Upper lobe of left lung (tissue), 6 donors: ENCODE measurements around the gene ATXN2. TPM values are rescaled to one million over a fixed set of nuclear protein-coding genes. Genes with fewer than 3 reads are reported as not detected.
A peak's percentile ranks its signal among the peaks of the same experiment; 100 is the strongest.

Experiments used
- ATAC-seq, 2 donors: fragments of 200-7000 bp; cut with Tn5 transposase; one replicate each; pipeline ENCODE4 v1.9.1; 2022; ENCODE audit warnings: mild to moderate bottlenecking in 2 of 2, moderate library complexity in 2 of 2; ENCODE audit not compliant: low FRiP score in 2 of 2
- DNase-seq, 2 donors: peaks; one replicate each; pipeline ENCODE4 v3.0.0-alpha.2; 2019 to 2020
- H3K27ac ChIP-seq, 4 donors: fragments of 200-600 bp; sonication (generic); one replicate each; pipeline ENCODE4 v1.5.1; 2016 to 2019
- H3K27me3 ChIP-seq, 4 donors: fragments of 200-600 bp; sonication (generic); one replicate each; pipeline ENCODE4 v1.5.1; 2017 to 2019
- H3K36me3 ChIP-seq, 4 donors: fragments of 200-600 bp; sonication (generic); one replicate each; pipeline ENCODE4 v1.5.1; 2016 to 2019
- H3K4me1 ChIP-seq, 4 donors: fragments of 200-600 bp; sonication (generic); one replicate each; pipeline ENCODE4 v1.5.1; 2018 to 2019
- H3K4me3 ChIP-seq, 4 donors: fragments of 200-600 bp; sonication (generic); one replicate each; pipeline ENCODE4 v1.5.1; 2017 to 2019; ENCODE audit warnings: mild to moderate bottlenecking in 2 of 4, moderate library complexity in 1 of 4
- H3K9me3 ChIP-seq, 4 donors: fragments of 200-600 bp; sonication (generic); one replicate each; pipeline ENCODE4 v1.5.1; 2018 to 2019
- CTCF ChIP-seq, 6 experiments: fragments of 450-650 bp in 4 of 6; fragments of 200-600 bp in 2 of 6; sonication (generic) in 2 of 6; IDR thresholded peaks; one replicate each; pipeline ENCODE4 v1.5.1; 2016 to 2019; ENCODE audit warnings: antibody characterized with exemption in 6 of 6
- EP300 ChIP-seq, 4 donors: sonication (generic); formaldehyde crosslinking; IDR thresholded peaks; one replicate each; pipeline ENCODE4 v1.5.1; 2017; ENCODE audit warnings: antibody characterized with exemption in 4 of 4, control low read depth in 2 of 4
- POLR2A ChIP-seq, 4 donors: fragments of 450-650 bp; IDR thresholded peaks; one replicate each; pipeline ENCODE4 v1.5.1; 2016 to 2017; ENCODE audit warnings: antibody characterized with exemption in 4 of 4, mild to moderate bottlenecking in 2 of 4
- POLR2AphosphoS5 ChIP-seq, 2 donors: sonication (generic); formaldehyde crosslinking; IDR thresholded peaks; one replicate each; pipeline ENCODE4 v1.5.1; 2017; ENCODE audit warnings: antibody characterized with exemption in 2 of 2
- WGBS, 2 donors: methylation state at CpG; one replicate each; pipeline ENCODE4 v1.1.5; 2017 to 2018; 5-methylcytosine and 5-hydroxymethylcytosine counted together
- total RNA-seq, 6 donors: library from RNA; depleted of rRNA in 4 of 6; stranded (reverse); fragments of >200 nt in 4 of 6; gene quantifications; one replicate each; pipeline versions ENCODE4 v1.1.0 to v1.2.1, GENCODE V29; 2016 to 2021
- donor health status: DM: no; HTN: no; CAD: no; lungs with moderate emphysema.
- donor health status: DM: no; HTN: yes; CAD: no; lungs with severe emphysema.

Gene ATXN2
- 100 to 1,000 TPM in 2 of 6 donors, 10 to 100 TPM in 4; 50.7 to 189 (median 75.2) TPM for total RNA-seq

- H3K27me3 ChIP-seq = no peaks in the 10 kb centered on the region
- H3K4me3 ChIP-seq = peak within 1 kb of the TSS; percentile 93 to 98 (median 98)
- TF ChIP-seq POLR2A (IDR thresholded peaks at IDR 0.05) (no peak), CTCF (IDR thresholded peaks at IDR 0.05) (no peak), EP300 (IDR thresholded peaks at IDR 0.05) (no peak), POLR2AphosphoS5 (IDR thresholded peaks at IDR 0.05) (no peak)
- ATAC-seq = peak; percentile 16 to 84
- 0% methylated on average over 14 to 34 of the region's 119 CpGs for WGBS, 2 donors
- peaks cover 28 to 43% (median 33%) of the 10 kb centered on the region in 4 donors for H3K4me1 ChIP-seq
- no peaks in the 10 kb centered on the region for H3K36me3 ChIP-seq
- DNase-seq = peak; percentile 31 to 94
- peak within 1 kb of the TSS; percentile 94 to 99 (median 96) for H3K27ac ChIP-seq
- no peaks in the 10 kb centered on the region for H3K9me3 ChIP-seq
Measured at GRCh38 chr12:111598637-111599452, at the start of gene ATXN2. TSS of gene ATXN2 (minus strand) at chr12:111599315. CDS start at chr12:111599034, 281 bp downstream.

- Histone ChIP-seq H3K4me3 (no peak overlapping the region), H3K27me3 (no peaks in the 10 kb centered on the region), H3K4me1 (peaks cover 0 to 12% (median 7%) of the 10 kb centered on the region in 4 donors), H3K9me3 (no peaks in the 10 kb centered on the region), H3K36me3 (peaks cover 25 to 85% (median 54%) of the 10 kb centered on the region in 4 donors), H3K27ac (peak overlapping the region; percentile 65 to 77 (median 74))
- peak in 2 of 4 donors; percentile 38 to 83 for TF ChIP-seq EP300 (IDR thresholded peaks at IDR 0.05)
- TF ChIP-seq CTCF (IDR thresholded peaks at IDR 0.05) = no peak
- TF ChIP-seq POLR2A (IDR thresholded peaks at IDR 0.05) = peak in 1 of 4 donors; percentile 16
- TF ChIP-seq POLR2AphosphoS5 (IDR thresholded peaks at IDR 0.05) = peak in 1 of 2 donors; percentile 37
- DNase-seq = peak in 1 of 2 donors; percentile 66
- peak; percentile 43 to 82 for ATAC-seq
- WGBS, 2 donors = 67 to 80% methylated on average over 5 of the region's 5 CpGs
Measured at GRCh38 chr12:111645433-111645832, 46.3 kb upstream of the ATXN2 start.

- TF ChIP-seq POLR2AphosphoS5 (IDR thresholded peaks at IDR 0.05) (no peak), POLR2A (IDR thresholded peaks at IDR 0.05) (no peak), CTCF (IDR thresholded peaks at IDR 0.05) (no peak), EP300 (IDR thresholded peaks at IDR 0.05) (no peak)
- no peak overlapping the region for H3K4me3 ChIP-seq
- H3K27me3 ChIP-seq = no peaks in the 10 kb centered on the region
- no peak for DNase-seq
- 58 to 60% methylated on average over 3 of the region's 3 CpGs for WGBS, 2 donors
- H3K36me3 ChIP-seq = peaks cover 12 to 65% (median 37%) of the 10 kb centered on the region in 4 donors
- ATAC-seq = no peak
- H3K9me3 ChIP-seq = no peaks in the 10 kb centered on the region
- peaks cover 0 to 12% (median 7%) of the 10 kb centered on the region in 4 donors for H3K4me1 ChIP-seq
- H3K27ac ChIP-seq = peak overlapping the region; percentile 65 to 77 (median 73)
Measured at GRCh38 chr12:111643427-111643826, 44.3 kb upstream of the ATXN2 start.

GRCh38 chr12:111642681-111643426 lies 43.7 kb upstream of the ATXN2 start:
- 72 to 76% methylated on average over 4 of the region's 4 CpGs for WGBS, 2 donors

More at GRCh38 chr12:111642681-111643426, 43.7 kb upstream of the ATXN2 start:
- H3K27ac ChIP-seq = peak overlapping the region; percentile 65 to 77 (median 73)
- H3K4me3 ChIP-seq = no peak overlapping the region
- no peaks in the 10 kb centered on the region for H3K9me3 ChIP-seq
- peaks cover 0 to 12% (median 7%) of the 10 kb centered on the region in 4 donors for H3K4me1 ChIP-seq
- peaks cover 12 to 59% (median 35%) of the 10 kb centered on the region in 4 donors for H3K36me3 ChIP-seq
- H3K27me3 ChIP-seq = no peaks in the 10 kb centered on the region
- DNase-seq (no peak), ATAC-seq (no peak)
- no peak for TF ChIP-seq CTCF (IDR thresholded peaks at IDR 0.05)
- no peak for TF ChIP-seq POLR2AphosphoS5 (IDR thresholded peaks at IDR 0.05)
- TF ChIP-seq EP300 (IDR thresholded peaks at IDR 0.05) = no peak
